HG03039 (cell line): ENCODE measurements around the gene RTN1.
A peak's percentile ranks its signal among the peaks of the same experiment; 100 is the strongest.

Experiments used
- ATAC-seq: cut with Tn5 transposase; IDR thresholded peaks from one replicate; pipeline ENCODE4 v1.9.1; 2021; ENCODE audit warnings: mild to moderate bottlenecking, moderate library complexity; ENCODE audit not compliant: unreplicated experiment

Gene RTN1

GRCh38 chr14:59870277-59871165, at the start of gene RTN1:
RTN1 (minus strand) TSS chr14:59870776; CDS start chr14:59870630, 146 bp downstream.
- peak; percentile 49 for ATAC-seq

GRCh38 chr14:59920378-59920683, 49.8 kb upstream of the RTN1 start:
- no peak for ATAC-seq

GRCh38 chr14:59919570-59920377, 49.2 kb upstream of the RTN1 start, which contains the start of gene LRRC9:
LRRC9 (plus strand) TSS chr14:59920144.
- ATAC-seq, result no peak

DNA sequence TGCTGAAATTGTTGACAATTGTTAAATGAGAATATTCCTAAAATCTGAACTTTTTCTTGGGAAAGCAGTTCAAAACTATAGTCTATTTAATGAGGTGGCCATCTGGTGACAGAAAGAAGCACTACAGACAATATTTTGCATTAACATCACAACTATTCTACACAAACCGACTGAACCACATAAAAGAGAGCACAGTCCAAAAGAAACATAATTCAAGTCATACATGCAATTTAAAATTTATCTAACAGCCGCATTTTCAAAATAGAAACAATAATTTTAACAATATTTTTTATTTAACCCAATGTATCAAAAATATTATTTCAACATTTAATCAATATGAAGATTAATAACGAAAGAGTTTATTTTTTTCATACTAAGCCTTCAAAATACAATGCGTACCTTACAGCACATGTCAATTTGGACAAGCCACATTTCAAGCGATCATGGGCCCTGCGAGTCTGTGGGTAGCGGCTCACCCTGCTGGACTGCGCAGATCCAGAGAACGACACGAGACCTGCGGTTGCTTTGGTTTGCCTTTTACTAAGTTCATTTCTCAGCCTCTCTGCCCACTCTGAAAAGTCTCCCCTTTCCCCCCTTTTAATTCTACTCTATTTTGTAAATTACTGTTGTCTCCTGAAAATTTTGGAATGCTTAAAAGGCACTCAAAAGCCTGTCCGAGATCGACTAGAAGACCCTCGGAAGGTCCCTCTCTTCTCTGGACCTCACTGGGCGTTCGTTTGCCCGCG, 48.4 kb upstream of the RTN1 start:
- no peak for ATAC-seq

DNA sequence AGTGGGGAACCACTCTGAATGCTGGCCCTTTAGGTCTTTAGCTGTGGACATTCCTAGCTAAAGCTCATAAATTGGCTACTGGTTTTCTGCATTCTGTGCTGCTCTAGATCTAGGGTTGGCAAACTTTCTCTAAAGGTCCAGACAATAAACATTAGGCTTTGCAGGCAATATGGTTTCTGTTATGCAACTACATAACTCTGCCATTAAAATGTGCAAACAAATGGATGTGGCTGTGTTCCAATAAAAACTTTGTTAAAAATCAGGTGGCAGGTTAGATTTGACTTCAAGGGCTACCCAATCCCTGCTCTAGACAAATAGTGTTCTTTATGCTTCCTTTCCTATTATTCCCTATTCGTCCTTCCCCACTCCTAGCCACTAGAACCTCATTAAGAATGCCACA, 42.6 kb upstream of the RTN1 start:
- ATAC-seq, result no peak

DNA sequence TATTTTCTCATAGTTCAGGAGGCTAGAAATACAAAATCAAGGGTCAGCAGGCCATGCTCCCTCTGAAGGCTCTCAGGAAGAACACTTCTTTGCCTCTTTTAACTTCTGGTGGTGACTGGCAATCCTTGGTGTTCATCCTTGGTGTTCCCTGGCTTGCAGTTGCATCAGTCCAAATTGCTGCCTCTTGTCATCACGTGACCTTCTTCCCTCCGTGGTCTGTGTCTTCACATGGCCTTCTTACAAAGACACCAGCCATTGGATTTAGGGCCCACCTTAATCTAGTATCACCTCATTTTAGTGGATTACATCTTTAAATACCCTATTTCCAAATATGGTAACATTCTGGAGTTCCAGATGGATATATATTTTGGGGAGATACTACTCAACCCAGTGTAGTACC, 41.9 kb upstream of the RTN1 start:
- ATAC-seq, result no peak

GRCh38 chr14:59905188-59905587, 34.6 kb upstream of the RTN1 start:
- no peak for ATAC-seq

- no peak for ATAC-seq
These were observed 33.6 kb upstream of the RTN1 start for GRCh38 chr14:59904184-59904583.

DNA sequence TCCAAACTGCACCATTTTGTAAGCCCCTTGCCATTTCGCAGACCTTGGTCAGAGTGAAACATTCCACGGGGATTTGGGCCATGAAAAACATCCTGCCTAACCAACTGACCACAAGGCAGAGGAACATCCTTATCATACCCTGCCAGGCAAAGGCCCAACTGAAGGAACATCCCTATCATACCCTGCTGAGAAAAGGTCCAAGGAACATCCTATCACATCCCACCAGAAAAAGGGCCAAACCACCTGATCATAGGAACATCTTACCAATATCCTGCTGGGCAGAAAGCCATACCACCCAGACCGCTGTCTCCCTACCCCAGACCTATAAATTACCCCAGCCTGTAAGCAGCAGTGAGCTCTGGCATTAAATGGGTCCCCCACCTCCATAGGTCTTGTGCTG, 30.0 kb upstream of the RTN1 start:
- no peak for ATAC-seq

DNA sequence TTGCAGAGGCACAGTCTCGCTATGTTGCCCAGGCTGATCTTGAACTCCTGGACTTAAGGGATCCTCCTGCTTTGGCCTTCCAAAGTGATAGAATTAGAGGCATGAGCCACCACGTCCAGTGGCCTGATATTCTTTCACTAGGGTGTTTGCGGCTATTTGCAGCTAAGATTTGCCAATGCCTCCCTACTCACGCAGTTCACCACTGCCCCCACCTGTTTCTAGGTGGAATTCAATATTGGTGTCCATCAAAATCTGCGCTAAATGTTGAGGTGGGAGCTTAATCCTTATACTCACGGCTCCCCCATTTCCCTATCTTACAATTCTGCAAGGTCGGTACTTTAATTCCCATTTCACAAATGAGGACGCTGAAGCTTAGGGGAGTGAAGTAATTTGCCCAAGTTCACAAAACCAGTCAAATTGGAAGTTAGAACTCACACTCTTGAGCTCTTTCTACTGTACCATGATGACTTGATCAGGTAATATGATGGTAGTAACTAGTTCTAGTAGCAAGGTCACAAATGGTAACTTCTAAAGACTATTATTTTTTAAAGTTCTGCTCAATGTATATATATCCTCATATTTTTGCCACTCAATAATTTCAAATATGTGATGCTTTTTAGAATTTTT, 27.3 kb upstream of the RTN1 start:
- ATAC-seq, result no peak

- ATAC-seq, result no peak
These were observed 25.1 kb upstream of the RTN1 start for GRCh38 chr14:59895721-59896120.

DNA sequence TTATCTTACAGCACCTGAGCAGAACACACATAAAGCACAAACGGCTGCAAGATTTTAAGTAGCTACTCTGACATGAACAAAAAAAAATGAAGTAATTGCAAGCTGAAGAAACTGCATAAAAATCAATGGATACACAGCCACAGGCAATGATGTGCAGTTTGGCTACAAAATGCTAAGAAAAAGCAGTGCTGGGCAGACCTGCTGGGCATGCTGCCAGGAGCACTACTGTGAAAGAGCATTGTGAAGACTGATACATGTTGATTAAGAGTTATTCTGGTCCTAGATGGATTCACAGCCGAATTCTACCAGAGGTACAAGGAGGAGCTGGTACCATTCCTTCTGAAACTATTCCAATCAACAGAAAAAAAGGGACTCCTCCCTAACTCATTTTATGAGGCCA, 20.1 kb upstream of the RTN1 start:
- ATAC-seq, result no peak

DNA sequence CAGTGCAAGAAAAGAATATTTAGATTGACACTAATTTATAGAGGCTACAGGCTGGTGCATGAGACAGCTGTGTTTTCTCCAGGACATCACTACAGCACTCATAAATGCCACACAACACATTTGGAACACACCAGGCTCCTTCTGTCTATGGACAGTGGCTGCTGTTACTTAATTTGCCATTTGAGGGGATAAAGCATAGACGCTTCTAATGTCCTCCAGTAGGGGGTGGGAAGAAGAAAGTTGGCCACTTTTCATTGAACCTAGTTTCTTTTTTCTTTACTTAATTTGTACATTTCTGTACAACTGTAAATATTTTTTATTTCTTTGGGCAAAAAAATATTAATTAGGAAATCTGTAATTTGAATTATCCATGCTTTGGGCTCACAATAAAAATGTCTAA, 12.4 kb upstream of the RTN1 start:
- ATAC-seq, result no peak

GRCh38 chr14:59871166-59871495, 555 bp upstream of the RTN1 start:
- ATAC-seq, result no peak

DNA sequence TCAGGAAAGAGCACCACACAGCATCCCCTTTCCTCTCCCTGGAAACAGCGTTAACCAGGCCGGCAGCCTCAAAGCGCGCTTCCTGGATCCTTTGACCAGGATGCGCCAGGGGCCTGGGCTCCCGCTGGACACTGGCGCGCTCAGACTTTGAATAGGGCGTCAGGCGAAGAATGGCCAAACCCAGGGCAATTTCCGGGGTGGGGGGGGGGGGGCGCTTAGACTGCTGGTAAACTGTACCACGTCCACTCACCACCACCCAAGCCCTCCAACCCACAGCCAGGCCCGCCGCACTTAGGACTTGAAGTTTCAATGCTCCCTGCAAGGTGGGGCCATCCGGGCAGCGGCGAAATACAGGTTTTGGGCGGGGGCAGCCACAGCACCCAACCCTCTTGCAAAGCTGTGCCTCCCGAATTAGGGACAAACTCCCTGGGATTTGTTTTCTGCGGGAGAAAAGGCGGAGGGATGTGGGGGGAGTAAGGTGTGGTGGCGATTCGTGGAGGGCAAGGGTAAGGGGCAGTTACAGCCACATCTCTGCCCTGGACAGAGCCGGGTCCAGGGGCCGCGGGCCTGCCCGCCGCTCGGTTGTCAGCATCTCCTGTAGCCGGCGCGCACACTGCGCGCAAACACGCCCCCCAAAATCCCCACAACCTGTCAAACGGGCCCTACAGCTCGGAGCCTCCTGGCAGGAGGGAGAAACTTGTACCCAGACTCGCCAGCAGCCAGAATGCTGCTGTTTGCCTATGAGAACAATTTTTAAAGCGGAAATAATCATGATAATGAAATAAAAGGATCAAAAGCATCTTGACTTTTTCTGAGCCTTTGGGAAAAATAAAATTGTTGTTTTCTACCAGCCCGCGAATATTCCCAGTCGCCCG, 958 bp downstream of the RTN1 start:
- ATAC-seq, result no peak

GRCh38 chr14:59868021-59868420, 2.6 kb downstream of the RTN1 start:
- ATAC-seq, result no peak

- no peak for ATAC-seq
These were observed 6.6 kb downstream of the RTN1 start for GRCh38 chr14:59863806-59864525.

DNA sequence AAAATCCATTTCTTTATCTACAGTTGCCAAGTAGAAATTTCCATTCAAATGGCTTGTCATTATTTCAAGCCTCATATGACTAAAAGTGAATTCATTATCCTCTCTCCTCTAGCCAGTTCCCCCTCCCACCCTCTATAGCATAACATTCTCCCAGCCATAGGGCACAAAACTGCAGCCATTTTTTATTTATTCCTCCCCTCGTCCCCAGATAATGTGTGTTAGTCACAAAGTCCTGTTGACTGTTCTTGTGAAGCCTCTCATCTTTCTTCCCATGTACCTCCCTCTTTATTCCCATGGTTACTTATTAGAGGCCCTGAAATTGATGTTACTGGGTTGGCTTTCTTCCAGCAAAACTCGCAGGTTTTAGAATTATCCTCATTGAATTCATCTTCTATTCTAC, 13.2 kb downstream of the RTN1 start:
- no peak for ATAC-seq

DNA sequence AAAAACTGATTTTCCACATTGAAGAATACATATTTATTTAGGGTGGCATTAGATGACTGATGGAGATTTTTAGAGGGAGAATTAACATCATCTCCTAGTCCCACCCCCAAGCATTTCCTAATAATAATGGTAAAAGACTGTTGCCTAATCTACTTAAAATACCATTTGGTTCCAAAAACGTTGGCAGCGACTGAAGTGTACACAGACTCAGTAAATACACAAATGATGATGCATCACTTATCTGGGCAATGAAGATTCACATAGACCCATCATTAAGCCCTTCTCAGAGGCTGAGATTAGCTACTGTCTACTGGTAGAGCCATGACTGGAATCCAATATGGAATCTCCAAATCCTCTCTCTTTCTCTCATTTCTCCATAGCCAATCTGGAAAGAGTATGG, 18.2 kb downstream of the RTN1 start:
- ATAC-seq, result no peak

- no peak for ATAC-seq
These were observed 20.1 kb downstream of the RTN1 start for GRCh38 chr14:59850458-59850857.
